HFF-Myc (cell line): ENCODE measurements around the gene AP4M1.

Source experiments
- DNase-seq: peaks from one replicate; pipeline ENCODE4 v3.0.0-alpha.2; 2011; ENCODE audit warnings: low read depth; ENCODE audit errors: extremely low read depth
- H3K4me3 ChIP-seq: replicated peaks from 2 replicates; pipeline ENCODE4 v1.5.1; 2011; ENCODE audit warnings: low read depth, mild to moderate bottlenecking, control low read depth, low read length
- CTCF ChIP-seq: IDR thresholded peaks from 2 replicates; pipeline ENCODE4 v1.5.1; 2012; ENCODE audit warnings: mild to moderate bottlenecking, low read depth, low read length, control low read depth; ENCODE audit errors: missing control alignments

AP4M1 gene

GRCh38 chr7:100082978-100083377, 18.5 kb upstream of the AP4M1 start:
- no peak for TF ChIP-seq CTCF
- no peak overlapping the region for H3K4me3 ChIP-seq
- DNase-seq, result no peak

GRCh38 chr7:100085515-100085914, 15.9 kb upstream of the AP4M1 start:
- TF ChIP-seq CTCF, result no peak
- DNase-seq, result no peak
- no peak overlapping the region for H3K4me3 ChIP-seq

GRCh38 chr7:100087055-100087750, 14.2 kb upstream of the AP4M1 start:
- no peak overlapping the region for H3K4me3 ChIP-seq
- peak; percentile 97 for DNase-seq
- TF ChIP-seq CTCF, result no peak

- DNase-seq, result no peak
- no peak for TF ChIP-seq CTCF
- peak overlapping the region; percentile 93 for H3K4me3 ChIP-seq
Measured at GRCh38 chr7:100088095-100088620, 13.3 kb upstream of the AP4M1 start.

GRCh38 chr7:100088621-100089457, 12.6 kb upstream of the AP4M1 start, which contains the start of gene COPS6:
Gene COPS6 (plus strand): TSS chr7:100088969. CDS start chr7:100088991, 22 bp downstream.
- no peak for TF ChIP-seq CTCF
- no peak for DNase-seq

GRCh38 chr7:100089458-100090196, 11.8 kb upstream of the AP4M1 start:
- DNase-seq, result no peak
- TF ChIP-seq CTCF, result no peak

More at GRCh38 chr7:100088621-100089457, 12.6 kb upstream of the AP4M1 start, which contains the start of gene COPS6:
- peak within 1 kb of the TSS; percentile 93 for H3K4me3 ChIP-seq

More at GRCh38 chr7:100089458-100090196, 11.8 kb upstream of the AP4M1 start:
- H3K4me3 ChIP-seq, result peak overlapping the region; percentile 93
